ENCODE measurements around the gene TERT.

- TF ChIP-seq CTCF (IDR thresholded peaks at IDR 0.05), result no peak
- TF ChIP-seq POLR2A (IDR thresholded peaks at IDR 0.05), result no peak
These were observed 67.9 kb downstream of the TERT start for GRCh38 chr5:1226839-1227581.

Data from sigmoid colon (tissue), 3 donors.